Lower lobe of right lung (tissue), 2 donors: Measurements from ENCODE around the gene CTNNA3. TPM values are rescaled to one million over a fixed set of nuclear protein-coding genes. Genes with fewer than 3 reads are reported as not detected.

Source experiments
- ATAC-seq, 2 donors: fragments of 200-7000 bp; cut with Tn5 transposase; one replicate each; pipeline ENCODE4 v1.9.1; 2020 to 2022; ENCODE audit warnings: mild to moderate bottlenecking in 2 of 2, moderate library complexity in 2 of 2
- DNase-seq: peaks from one replicate; pipeline ENCODE4 v3.0.0-alpha.2; 2020
- H3K27ac ChIP-seq: fragments of 200-600 bp; one replicate; pipeline ENCODE4 v1.8.0; 2022
- H3K27me3 ChIP-seq: fragments of 200-600 bp; one replicate; pipeline ENCODE4 v1.8.0; 2022; ENCODE audit warnings: low read depth
- H3K36me3 ChIP-seq: fragments of 200-600 bp; one replicate; pipeline ENCODE4 v1.8.0; 2022; ENCODE audit warnings: mild to moderate bottlenecking
- H3K4me1 ChIP-seq: fragments of 200-600 bp; one replicate; pipeline ENCODE4 v1.8.0; 2022
- H3K4me3 ChIP-seq: fragments of 200-600 bp; one replicate; pipeline ENCODE4 v1.8.0; 2022; ENCODE audit warnings: mild to moderate bottlenecking
- H3K9me3 ChIP-seq: fragments of 200-600 bp; one replicate; pipeline ENCODE4 v1.8.0; 2022
- CTCF ChIP-seq: fragments of 200-600 bp; IDR thresholded peaks from one replicate; pipeline ENCODE4 v1.8.0; 2022; ENCODE audit warnings: antibody characterized with exemption, mild to moderate bottlenecking
- intact Hi-C: fragments of 100-400 bp; cut with DNase I; formaldehyde crosslinking; loops from one replicate; pipeline ENCODE4 v1.11.0; 2022
- total RNA-seq: library from RNA; stranded (reverse); fragmentation: NEBNext Ultra II Directional; extraction: Animal tissue kit (Norgen Biotek cat#: 25700); gene quantifications from one replicate; pipeline ENCODE4 v1.2.1, GENCODE V29; 2021
- donor health status: DM: no; HTN: yes; CAD: no; lungs with severe emphysema.

Gene CTNNA3
- total RNA-seq, 1 donor from 2014 or later: not detected

DNA sequence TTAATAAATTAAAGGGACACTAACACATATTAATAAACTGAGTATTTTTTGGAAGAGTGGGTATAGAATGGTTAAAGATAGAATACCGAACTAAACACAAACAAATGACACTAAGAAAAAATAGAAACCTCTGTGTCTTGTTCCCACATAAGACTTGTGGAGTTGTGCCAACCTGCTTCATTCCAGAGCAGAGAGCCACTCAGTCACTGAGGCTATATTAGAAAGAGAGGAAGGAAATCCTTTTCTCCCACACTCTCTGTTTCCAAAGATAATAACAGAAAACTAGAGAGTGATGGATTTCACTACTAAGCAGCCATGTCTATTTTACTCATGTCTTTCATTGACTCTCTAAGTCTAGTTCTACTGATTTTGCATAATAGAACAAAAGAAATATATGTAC lies 26.0 kb downstream of the CTNNA3 start:
- intact Hi-C loops: no loop called here
- no peak for DNase-seq
- H3K9me3 ChIP-seq: no peaks in the 10 kb centered on the region
- H3K4me1 ChIP-seq: no peaks in the 10 kb centered on the region
- no peak overlapping the region for H3K27ac ChIP-seq
- no peaks in the 10 kb centered on the region for H3K36me3 ChIP-seq
- no peaks in the 10 kb centered on the region for H3K27me3 ChIP-seq
- no peak for ATAC-seq
- H3K4me3 ChIP-seq: no peak overlapping the region
- TF ChIP-seq CTCF: no peak

- Histone ChIP-seq H3K4me3 (no peak overlapping the region), H3K27ac (no peak overlapping the region), H3K4me1 (no peaks in the 10 kb centered on the region), H3K36me3 (no peaks in the 10 kb centered on the region), H3K27me3 (no peaks in the 10 kb centered on the region), H3K9me3 (no peaks in the 10 kb centered on the region)
- no peak for TF ChIP-seq CTCF
- intact Hi-C loops: no loop called here
- DNase-seq (no peak), ATAC-seq (no peak)
Observed at GRCh38 chr10:67668448-67668847, 27.5 kb downstream of the CTNNA3 start.

GRCh38 chr10:67667035-67667425 lies 29.0 kb downstream of the CTNNA3 start:
- intact Hi-C loops: no loop called here
- no peak overlapping the region for H3K27ac ChIP-seq
- DNase-seq (no peak), ATAC-seq (no peak)
- H3K4me3 ChIP-seq: no peak overlapping the region
- H3K4me1 ChIP-seq: no peaks in the 10 kb centered on the region
- no peak for TF ChIP-seq CTCF
- H3K36me3 ChIP-seq: no peaks in the 10 kb centered on the region
- no peaks in the 10 kb centered on the region for H3K27me3 ChIP-seq
- H3K9me3 ChIP-seq: no peaks in the 10 kb centered on the region

DNA sequence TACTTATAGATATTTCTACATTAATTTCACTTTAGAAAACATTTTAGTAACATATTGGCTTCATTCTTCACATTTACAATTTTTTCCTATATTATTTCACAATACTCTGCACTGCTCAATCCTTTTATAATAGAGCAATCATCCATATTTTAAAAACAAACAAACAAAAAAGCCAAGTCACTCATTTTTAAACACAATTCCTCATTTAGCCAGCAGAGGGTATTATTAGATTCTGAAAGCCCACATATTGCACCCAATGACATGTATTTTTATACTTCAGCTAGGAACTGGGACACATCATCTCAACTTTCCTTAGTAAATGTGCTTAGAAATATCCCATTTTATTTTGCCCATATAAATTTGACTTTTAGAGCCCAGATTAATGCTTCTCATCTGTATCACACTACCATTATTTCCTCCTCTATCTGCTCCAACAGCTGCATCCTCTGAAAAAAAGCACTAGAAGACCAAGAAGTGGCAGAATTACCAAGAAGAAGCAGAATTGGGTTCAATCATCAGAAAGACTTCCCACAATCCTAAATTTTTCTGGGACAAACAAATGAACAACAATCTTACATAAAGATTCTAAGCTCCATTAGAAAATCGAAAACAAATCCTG lies 29.5 kb downstream of the CTNNA3 start:
- intact Hi-C loops: no loop called here
- H3K27ac ChIP-seq: no peak overlapping the region

DNA sequence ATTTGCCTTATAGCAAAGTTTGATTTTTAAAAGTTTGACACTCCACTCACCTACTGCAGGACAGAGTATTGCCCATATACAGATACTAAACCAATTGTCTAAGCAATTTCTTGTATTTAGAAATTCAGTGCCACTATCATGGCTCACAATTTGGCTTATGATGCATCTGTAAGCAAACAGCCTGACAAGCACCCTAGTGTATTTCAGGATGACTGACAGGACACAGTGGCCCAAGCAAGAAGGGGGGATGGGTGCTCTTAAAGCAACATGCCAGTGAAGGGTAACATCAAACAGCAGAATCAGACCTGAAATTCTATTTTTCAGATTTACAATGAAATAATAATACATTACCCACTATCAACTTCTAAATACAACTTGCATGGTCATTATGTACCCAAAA lies 30.5 kb downstream of the CTNNA3 start:
- Histone ChIP-seq H3K27me3 (no peaks in the 10 kb centered on the region), H3K27ac (no peak overlapping the region), H3K9me3 (no peaks in the 10 kb centered on the region), H3K4me1 (no peaks in the 10 kb centered on the region), H3K36me3 (no peaks in the 10 kb centered on the region), H3K4me3 (no peak overlapping the region)
- no peak for TF ChIP-seq CTCF
- intact Hi-C loops: no loop called here
- ATAC-seq: no peak
- no peak for DNase-seq

More for the DNA sequence above, 29.5 kb downstream of the CTNNA3 start:
- Histone ChIP-seq H3K4me3 (no peak overlapping the region), H3K9me3 (no peaks in the 10 kb centered on the region), H3K4me1 (no peaks in the 10 kb centered on the region), H3K27me3 (no peaks in the 10 kb centered on the region), H3K36me3 (no peaks in the 10 kb centered on the region)
- ATAC-seq: no peak
- TF ChIP-seq CTCF: peak; percentile 33
- no peak for DNase-seq
